A673 (cell line): ENCODE results near the gene PTPN18. TPM values are rescaled to one million over a fixed set of nuclear protein-coding genes. Genes with fewer than 3 reads are reported as not detected.

Source experiments
- BruUV-seq: library from RNA; stranded (reverse); fragments of 400-500 nt; replicated peaks from 2 replicates; lab custom pipeline; 2021; lab: Mats Ljungman, UMichigan
- CTCF ChIA-PET: fragments of 300-600 bp; sonication (Branson Sonifier 250); formaldehyde crosslinking; loops from one replicate; lab custom pipeline; 2022; ENCODE audit warnings: antibody characterized with exemption; lab: Charles Lee
- POLR2A ChIA-PET: fragments of 300-600 bp; sonication (Branson Sonifier 250); formaldehyde crosslinking; loops from one replicate; lab custom pipeline; 2022; ENCODE audit warnings: antibody characterized with exemption; ENCODE audit not compliant: low non-redundant PET; lab: Charles Lee
- DNase-seq: peaks from one replicate; pipeline ENCODE4 v3.0.0-alpha.2; 2015; ENCODE audit warnings: low spot score
- H3K27ac ChIP-seq: fragments of 200-600 bp; sonication (generic); 2 replicates; pipeline ENCODE4 v1.5.1; 2016; ENCODE audit warnings: mixed run types, low read depth, mild to moderate bottlenecking, mixed read lengths, antibody characterized with exemption, low read length; ENCODE audit not compliant: poor library complexity, severe bottlenecking
- H3K27me3 ChIP-seq: fragments of 200-600 bp; sonication (generic); replicated peaks from 2 replicates; pipeline ENCODE4 v1.6.1; 2017; ENCODE audit warnings: mixed run types, low read depth, mild to moderate bottlenecking, mixed read lengths, antibody characterized with exemption, low read length; ENCODE audit not compliant: insufficient read depth, poor library complexity
- H3K36me3 ChIP-seq: fragments of 200-600 bp; sonication (generic); 2 replicates; pipeline ENCODE4 v1.6.1; 2016; ENCODE audit warnings: mixed run types, mild to moderate bottlenecking, mixed read lengths, antibody characterized with exemption, low read length; ENCODE audit not compliant: insufficient read depth, poor library complexity, severe bottlenecking
- H3K4me1 ChIP-seq: fragments of 200-600 bp; sonication (generic); 2 replicates; pipeline ENCODE4 v1.6.1; 2017; ENCODE audit warnings: mixed run types, mild to moderate bottlenecking, mixed read lengths, antibody characterized with exemption, low read length; ENCODE audit not compliant: insufficient read depth, poor library complexity, severe bottlenecking
- H3K4me3 ChIP-seq: fragments of 200-600 bp; sonication (generic); 2 replicates; pipeline ENCODE4 v1.5.1; 2016; ENCODE audit warnings: low read depth, mixed run types, mild to moderate bottlenecking, mixed read lengths, low read length; ENCODE audit not compliant: poor library complexity, severe bottlenecking
- H3K9me3 ChIP-seq: fragments of 200-600 bp; sonication (generic); 2 replicates; pipeline ENCODE4 v1.6.1; 2016; ENCODE audit warnings: mixed run types, low read depth, mild to moderate bottlenecking, mixed read lengths, antibody characterized with exemption, low read length; ENCODE audit not compliant: poor library complexity, severe bottlenecking
- EZH2 ChIP-seq: fragments of 200-600 bp; sonication (generic); IDR thresholded peaks from 2 replicates; pipeline ENCODE4 v1.6.1; 2017; ENCODE audit warnings: borderline replicate concordance, low read depth, mild to moderate bottlenecking, mixed read lengths, antibody characterized with exemption, low read length; ENCODE audit not compliant: poor library complexity, severe bottlenecking
- intact Hi-C: fragments of 100-400 bp; cut with micrococcal nuclease; formaldehyde crosslinking; loops from one replicate; pipeline ENCODE4 v1.10.0; 2022; ENCODE audit not compliant: unreplicated experiment
- total RNA-seq: library from RNA; stranded (reverse); gene quantifications from 2 replicates; pipeline ENCODE4 v1.2.3, GENCODE V29; 2021
- TF ChIP-seq, protein P1 (sequence below): fragments of 300-800, 200-600 bp; sonication (generic); conservative IDR thresholded peaks from 2 replicates; pipeline ENCODE4 v1.5.1; 2017; ENCODE audit warnings: low read depth, mild to moderate bottlenecking, antibody characterized with exemption, low read length, moderate library complexity, mixed read lengths

PTPN18 gene
- total RNA-seq, 1 experiment from 2014 or later = 3.2 TPM

- ChIA-PET POLR2A (no interaction called here), CTCF (interaction anchor here (0.6 to 0.7 kb wide), 2 partner anchors 187 to 599 kb away, joined by 3 read pairs; no protein-coding TSS in a partner anchor)
- no TSS peak for BruUV-seq
- Histone ChIP-seq H3K4me3 (peak overlapping the region; percentile 39), H3K27me3 (no peaks in the 10 kb centered on the region), H3K27ac (no peak overlapping the region), H3K36me3 (no peaks in the 10 kb centered on the region), H3K9me3 (no peaks in the 10 kb centered on the region), H3K4me1 (no peaks in the 10 kb centered on the region)
- no peak for DNase-seq
- intact Hi-C loops = no loop called here
- TF ChIP-seq, protein P1, sequence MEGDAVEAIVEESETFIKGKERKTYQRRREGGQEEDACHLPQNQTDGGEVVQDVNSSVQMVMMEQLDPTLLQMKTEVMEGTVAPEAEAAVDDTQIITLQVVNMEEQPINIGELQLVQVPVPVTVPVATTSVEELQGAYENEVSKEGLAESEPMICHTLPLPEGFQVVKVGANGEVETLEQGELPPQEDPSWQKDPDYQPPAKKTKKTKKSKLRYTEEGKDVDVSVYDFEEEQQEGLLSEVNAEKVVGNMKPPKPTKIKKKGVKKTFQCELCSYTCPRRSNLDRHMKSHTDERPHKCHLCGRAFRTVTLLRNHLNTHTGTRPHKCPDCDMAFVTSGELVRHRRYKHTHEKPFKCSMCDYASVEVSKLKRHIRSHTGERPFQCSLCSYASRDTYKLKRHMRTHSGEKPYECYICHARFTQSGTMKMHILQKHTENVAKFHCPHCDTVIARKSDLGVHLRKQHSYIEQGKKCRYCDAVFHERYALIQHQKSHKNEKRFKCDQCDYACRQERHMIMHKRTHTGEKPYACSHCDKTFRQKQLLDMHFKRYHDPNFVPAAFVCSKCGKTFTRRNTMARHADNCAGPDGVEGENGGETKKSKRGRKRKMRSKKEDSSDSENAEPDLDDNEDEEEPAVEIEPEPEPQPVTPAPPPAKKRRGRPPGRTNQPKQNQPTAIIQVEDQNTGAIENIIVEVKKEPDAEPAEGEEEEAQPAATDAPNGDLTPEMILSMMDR = no peak
- TF ChIP-seq EZH2 = no peak
Observed at GRCh38 chr2:130337735-130338325, 18.0 kb upstream of the PTPN18 start.

GRCh38 chr2:130338793-130339345 is 17.0 kb upstream of the PTPN18 start:
- Histone ChIP-seq H3K4me3 (no peak overlapping the region), H3K9me3 (no peaks in the 10 kb centered on the region), H3K4me1 (no peaks in the 10 kb centered on the region), H3K27me3 (no peaks in the 10 kb centered on the region), H3K27ac (no peak overlapping the region), H3K36me3 (no peaks in the 10 kb centered on the region)
- DNase-seq = no peak
- BruUV-seq = no TSS peak
- intact Hi-C loops = no loop called here
- TF ChIP-seq, protein P1 = no peak
- TF ChIP-seq EZH2 = no peak
- POLR2A ChIA-PET = no interaction called here
- CTCF ChIA-PET = no interaction called here

GRCh38 chr2:130339885-130340745 is 15.7 kb upstream of the PTPN18 start:
- H3K4me3 ChIP-seq = no peak overlapping the region
- DNase-seq = no peak
- no peaks in the 10 kb centered on the region for H3K4me1 ChIP-seq
- H3K9me3 ChIP-seq = no peaks in the 10 kb centered on the region
- ChIA-PET CTCF (no interaction called here), POLR2A (no interaction called here)
- no peak overlapping the region for H3K27ac ChIP-seq
- intact Hi-C loops = no loop called here
- BruUV-seq = no TSS peak
- peaks cover 10% of the 10 kb centered on the region for H3K36me3 ChIP-seq
- H3K27me3 ChIP-seq = no peaks in the 10 kb centered on the region
- TF ChIP-seq, protein P1 = no peak
- no peak for TF ChIP-seq EZH2
